GM21390 (cell line): Measurements from ENCODE around the gene UNC5B.
"Not testable (repeated sequence)": the region's sequence is repeated elsewhere in the genome, so short reads cannot be mapped to it uniquely, and the experiment has no call there.

Source experiments
- ATAC-seq: cut with Tn5 transposase; IDR thresholded peaks from one replicate; pipeline ENCODE4 v1.9.1; 2021; ENCODE audit not compliant: unreplicated experiment

Gene UNC5B

GRCh38 chr10:71265618-71266146 is 53.3 kb downstream of the UNC5B start:
- ATAC-seq, result no peak

GRCh38 chr10:71266147-71266917 is 54.0 kb downstream of the UNC5B start:
- no peak for ATAC-seq

GRCh38 chr10:71266918-71267442 is 54.6 kb downstream of the UNC5B start:
- no peak for ATAC-seq

GRCh38 chr10:71267508-71268240 is 55.3 kb downstream of the UNC5B start:
- ATAC-seq, result no peak

GRCh38 chr10:71268247-71268691 is 55.9 kb downstream of the UNC5B start:
- ATAC-seq, result no peak

- no peak for ATAC-seq
Measured at GRCh38 chr10:71268758-71269157, 56.4 kb downstream of the UNC5B start.

- no peak for ATAC-seq
Measured at GRCh38 chr10:71269301-71270288, 57.2 kb downstream of the UNC5B start.

GRCh38 chr10:71270301-71271220 is 58.2 kb downstream of the UNC5B start:
- ATAC-seq, result no peak

- ATAC-seq, result no peak
Measured at GRCh38 chr10:71271662-71272055, 59.3 kb downstream of the UNC5B start.

GRCh38 chr10:71272056-71272771 is 59.8 kb downstream of the UNC5B start:
- no peak for ATAC-seq

GRCh38 chr10:71272974-71273373 is 60.6 kb downstream of the UNC5B start:
- not testable (repeated sequence) for ATAC-seq

- ATAC-seq, result no peak
Measured at GRCh38 chr10:71273506-71273905, 61.1 kb downstream of the UNC5B start.

GRCh38 chr10:71274901-71275796 is 62.8 kb downstream of the UNC5B start:
- ATAC-seq, result no peak

GRCh38 chr10:71276873-71277272 is 64.5 kb downstream of the UNC5B start:
- no peak for ATAC-seq

GRCh38 chr10:71277914-71278665 is 65.7 kb downstream of the UNC5B start:
- no peak for ATAC-seq

GRCh38 chr10:71278691-71279588 is 66.6 kb downstream of the UNC5B start:
- no peak for ATAC-seq
